KBM-7 (cell line): ENCODE results near the gene EFCAB11.

ENCODE experiments used
- DNase-seq: peaks from one replicate; pipeline ENCODE4 v3.0.0-alpha.2; 2015
- in situ Hi-C: fragments of 300-500 bp; cut with MboI; formaldehyde crosslinking; loops from 2 replicates; pipeline ENCODE4 v1.14.3; 2020; ENCODE audit warnings: low sequenced_read_pairs, low pct_unique_long_range_greater_than_20kb, mixed read lengths

EFCAB11 gene

GRCh38 chr14:89954070-89955021 lies at the start of gene EFCAB11:
Gene EFCAB11 (minus strand): TSS chr14:89954730. CDS start chr14:89954660, 70 bp downstream.
- peak; percentile 99 for DNase-seq
- in situ Hi-C loops: no loop called here

GRCh38 chr14:90003526-90004307 lies 49.2 kb upstream of the EFCAB11 start:
- in situ Hi-C loops: no loop called here

GRCh38 chr14:90000935-90001334 lies 46.4 kb upstream of the EFCAB11 start:
- DNase-seq: no peak
- in situ Hi-C loops: no loop called here

More at GRCh38 chr14:90003526-90004307, 49.2 kb upstream of the EFCAB11 start:
- DNase-seq: no peak

- in situ Hi-C loops: no loop called here
- no peak for DNase-seq
Measured at GRCh38 chr14:89996963-89997362, 42.4 kb upstream of the EFCAB11 start.

GRCh38 chr14:89992273-89992672 lies 37.7 kb upstream of the EFCAB11 start:
- in situ Hi-C loops: no loop called here
- no peak for DNase-seq

- no peak for DNase-seq
- in situ Hi-C loops: no loop called here
Measured at GRCh38 chr14:89990623-89991275, 36.2 kb upstream of the EFCAB11 start.

- in situ Hi-C loops: no loop called here
- DNase-seq: no peak
Measured at GRCh38 chr14:89990218-89990617, 35.7 kb upstream of the EFCAB11 start.

GRCh38 chr14:89988787-89989186 lies 34.3 kb upstream of the EFCAB11 start:
- in situ Hi-C loops: no loop called here
- no peak for DNase-seq

- DNase-seq: no peak
- in situ Hi-C loops: no loop called here
Measured at GRCh38 chr14:89987161-89987475, 32.6 kb upstream of the EFCAB11 start.

- in situ Hi-C loops: no loop called here
- no peak for DNase-seq
Measured at GRCh38 chr14:89986462-89987160, 32.1 kb upstream of the EFCAB11 start.

GRCh38 chr14:89983375-89983774 lies 28.8 kb upstream of the EFCAB11 start:
- in situ Hi-C loops: no loop called here

GRCh38 chr14:89978656-89979055 lies 24.1 kb upstream of the EFCAB11 start:
- DNase-seq: no peak
- in situ Hi-C loops: no loop called here

More at GRCh38 chr14:89983375-89983774, 28.8 kb upstream of the EFCAB11 start:
- no peak for DNase-seq

- no peak for DNase-seq
- in situ Hi-C loops: no loop called here
Measured at GRCh38 chr14:89977668-89978067, 23.1 kb upstream of the EFCAB11 start.

GRCh38 chr14:89973234-89973823 lies 18.8 kb upstream of the EFCAB11 start:
- in situ Hi-C loops: no loop called here
- peak; percentile 54 for DNase-seq

GRCh38 chr14:89965839-89966238 lies 11.3 kb upstream of the EFCAB11 start:
- DNase-seq: no peak

GRCh38 chr14:89963288-89963978 lies 8.9 kb upstream of the EFCAB11 start:
- in situ Hi-C loops: no loop called here
- DNase-seq: no peak

More at GRCh38 chr14:89965839-89966238, 11.3 kb upstream of the EFCAB11 start:
- in situ Hi-C loops: no loop called here

GRCh38 chr14:89960914-89961313 lies 6.4 kb upstream of the EFCAB11 start:
- in situ Hi-C loops: no loop called here
- DNase-seq: no peak

- in situ Hi-C loops: no loop called here
Measured at GRCh38 chr14:89959853-89960445, 5.4 kb upstream of the EFCAB11 start.

More at GRCh38 chr14:89959853-89960445, 5.4 kb upstream of the EFCAB11 start:
- DNase-seq: peak; percentile 79
